ENCODE measurements around the gene GLUD2. TPM values are rescaled to one million over a fixed set of nuclear protein-coding genes. Genes with fewer than 3 reads are reported as not detected.

The GLUD2 gene
- polyA plus RNA-seq, 1 of the 3 experiments (the other 2 are of a cell fraction), result 0.03 TPM

GRCh38 chrX:121036137-121036536 lies 11.3 kb upstream of the GLUD2 start:
- DNase-seq, result no peak
- Histone ChIP-seq H3K36me3 (replicated peaks in 1 of 2; ENCODE audit: control insufficient read depth in 1 of 2, insufficient read depth in 2 of 2, low read length in 1 of 2) (no peaks in the 10 kb centered on the region), H3K4me2 (no peak overlapping the region), H3K27me3 (ENCODE audit: insufficient read depth) (no peaks in the 10 kb centered on the region; the same call in 1 of the 2 replicates), H3K79me2 (ENCODE audit: insufficient read depth) (no peaks in the 10 kb centered on the region), H3K4me3 (ENCODE audit: low read depth in 2 of 2, low read length in 1 of 2) (no peak overlapping the region), H3K9me2 (no peaks in the 10 kb centered on the region), H3F3A (replicated peaks; ENCODE audit: insufficient read depth) (no peaks in the 10 kb centered on the region), H3K9me3 (no peaks in the 10 kb centered on the region), H3K27ac (ENCODE audit: low read depth in 2 of 2, low read length in 1 of 2) (no peak overlapping the region), H3K4me1 (ENCODE audit: control insufficient read depth in 1 of 2, insufficient read depth in 2 of 2, low read depth in 1 of 2, low read length in 1 of 2) (no peaks in the 10 kb centered on the region), H4K20me1 (ENCODE audit: insufficient read depth) (no peaks in the 10 kb centered on the region), H2AFZ (ENCODE audit: low read depth) (no peak overlapping the region), H3K9ac (no peak overlapping the region)
- 0% methylated on average over 3 of the region's 3 CpGs for WGBS (ENCODE audit: low lambda C conversion rate)
- ChIA-PET POLR2A (no interaction called here), CTCF (no interaction called here)
- TF ChIP-seq REST (IDR thresholded peaks at IDR 0.05; ENCODE audit: low read depth, low read length) (no peak), RCOR1 (IDR thresholded peaks at IDR 0.05; ENCODE audit: low read length) (no peak), SMC3 (IDR thresholded peaks at IDR 0.05; ENCODE audit: low read depth, low read length) (no peak), TAF1 (IDR thresholded peaks at IDR 0.05; ENCODE audit: borderline replicate concordance, low read depth, low read length) (no peak), MAX (IDR thresholded peaks at IDR 0.05; ENCODE audit: low read depth) (no peak), CHD2 (IDR thresholded peaks at IDR 0.05; ENCODE audit: low read length, partially characterized antibody) (no peak), FOSL2 (IDR thresholded peaks at IDR 0.05; ENCODE audit: borderline replicate concordance, low read depth) (no peak), RXRA (IDR thresholded peaks at IDR 0.05; ENCODE audit: borderline replicate concordance, low read depth) (no peak), SIN3A (IDR thresholded peaks at IDR 0.05; ENCODE audit: borderline replicate concordance, low read depth, low read length) (no peak), EP300 (IDR thresholded peaks at IDR 0.05; ENCODE audit: borderline replicate concordance in 1 of 2, low read depth in 1 of 2, low read length in 1 of 2) (no peak), NRF1 (IDR thresholded peaks at IDR 0.05; ENCODE audit: low read depth, low read length) (no peak), TCF12 (IDR thresholded peaks at IDR 0.05) (no peak), FOXM1 (IDR thresholded peaks at IDR 0.05; ENCODE audit: low read depth) (no peak), PBX3 (IDR thresholded peaks at IDR 0.05) (no peak), MEF2A (IDR thresholded peaks at IDR 0.05; ENCODE audit: borderline replicate concordance, low read depth) (no peak), ELF1 (IDR thresholded peaks at IDR 0.05) (no peak), FOXJ3 (CRISPR knock-in tag; IDR thresholded peaks at IDR 0.05) (no peak)

Measured in SK-N-SH (cell line).